PC-9 (cell line): Measurements from ENCODE around the gene ABCD2. TPM values are rescaled to one million over a fixed set of nuclear protein-coding genes. Genes with fewer than 3 reads are reported as not detected.
A peak's percentile ranks its signal among the peaks of the same experiment; 100 is the strongest.

Experiments used
- BruUV-seq: library from RNA; stranded (reverse); fragments of 400-500 nt; replicated peaks from 2 replicates; lab custom pipeline; 2021; lab: Mats Ljungman, UMichigan
- CTCF ChIA-PET: fragments of 300-600 bp; sonication (Branson Sonifier 250); formaldehyde crosslinking; loops from one replicate; lab custom pipeline; 2022; ENCODE audit warnings: antibody characterized with exemption; lab: Charles Lee
- POLR2A ChIA-PET: fragments of 300-600 bp; sonication (Branson Sonifier 250); formaldehyde crosslinking; loops from one replicate; lab custom pipeline; 2022; ENCODE audit warnings: antibody characterized with exemption; ENCODE audit not compliant: unreplicated experiment; lab: Charles Lee
- DNase-seq, 2 experiments: peaks; one replicate each; pipeline versions ENCODE4 v3.0.0 to v3.0.0-alpha.2; 2015 to 2022; ENCODE audit warnings: mixed read lengths in 1 of 2
- H2AFZ ChIP-seq: fragments of 200-600 bp; sonication (generic); 2 replicates; pipeline ENCODE4 v1.8.1; 2017; ENCODE audit warnings: antibody characterized with exemption
- H3F3A ChIP-seq: fragments of 200-600 bp; sonication (generic); 2 replicates; pipeline ENCODE4 v1.8.1; 2017; ENCODE audit warnings: antibody characterized with exemption, mild to moderate bottlenecking, low read depth; ENCODE audit not compliant: insufficient read depth
- H3K27ac ChIP-seq: fragments of 200-600 bp; sonication (generic); 2 replicates; pipeline ENCODE4 v1.6.1; 2016; ENCODE audit warnings: mixed run types
- H3K27me3 ChIP-seq: fragments of 200-600 bp; sonication (generic); 2 replicates; pipeline ENCODE4 v1.6.1; 2016; ENCODE audit warnings: low read depth, mixed run types; ENCODE audit not compliant: insufficient read depth
- H3K36me3 ChIP-seq: fragments of 200-600 bp; sonication (generic); 2 replicates; pipeline ENCODE4 v1.6.1; 2016; ENCODE audit warnings: low read depth, mixed run types
- H3K4me1 ChIP-seq: fragments of 200-600 bp; sonication (generic); replicated peaks from 2 replicates; pipeline ENCODE4 v1.6.1; 2016; ENCODE audit warnings: mixed run types; ENCODE audit not compliant: insufficient read depth
- H3K4me2 ChIP-seq: fragments of 200-600 bp; sonication (generic); 2 replicates; pipeline ENCODE4 v1.6.1; 2017; ENCODE audit warnings: mixed run types
- H3K4me3 ChIP-seq: fragments of 200-600 bp; sonication (generic); 2 replicates; pipeline ENCODE4 v1.6.1; 2016; ENCODE audit warnings: mixed run types
- H3K79me2 ChIP-seq: fragments of 200-600 bp; sonication (generic); 2 replicates; pipeline ENCODE4 v1.6.1; 2017; ENCODE audit warnings: low read depth, mixed run types
- H3K9me2 ChIP-seq: fragments of 200-600 bp; sonication (generic); 2 replicates; pipeline ENCODE4 v1.8.1; 2017; ENCODE audit warnings: mild to moderate bottlenecking; ENCODE audit not compliant: insufficient read depth
- H3K9me3 ChIP-seq: fragments of 200-600 bp; sonication (generic); 2 replicates; pipeline ENCODE4 v1.8.1; 2016; ENCODE audit warnings: low read depth; ENCODE audit not compliant: insufficient read depth
- H4K20me1 ChIP-seq: fragments of 200-600 bp; sonication (generic); 2 replicates; pipeline ENCODE4 v1.8.1; 2017; ENCODE audit not compliant: insufficient read depth
- EZH2 ChIP-seq: fragments of 200-600 bp; sonication (generic); IDR thresholded peaks from 2 replicates; pipeline ENCODE4 v1.8.0; 2017; ENCODE audit warnings: antibody characterized with exemption, low read depth
- intact Hi-C: fragments of 100-400 bp; cut with micrococcal nuclease; formaldehyde crosslinking; loops from one replicate; pipeline ENCODE4 v1.10.0; 2022; ENCODE audit not compliant: unreplicated experiment
- total RNA-seq: library from RNA; stranded (reverse); gene quantifications from 2 replicates; pipeline ENCODE4 v1.2.3, GENCODE V29; 2021
- TF ChIP-seq, protein P1 (sequence below): fragments of 200-600 bp; sonication (generic); conservative IDR thresholded peaks from 2 replicates; pipeline ENCODE4 v1.6.1; 2017; ENCODE audit warnings: mixed run types, antibody characterized with exemption, mild to moderate bottlenecking, moderate library complexity

ABCD2 gene
- total RNA-seq, 1 experiment from 2014 or later = not detected

DNA sequence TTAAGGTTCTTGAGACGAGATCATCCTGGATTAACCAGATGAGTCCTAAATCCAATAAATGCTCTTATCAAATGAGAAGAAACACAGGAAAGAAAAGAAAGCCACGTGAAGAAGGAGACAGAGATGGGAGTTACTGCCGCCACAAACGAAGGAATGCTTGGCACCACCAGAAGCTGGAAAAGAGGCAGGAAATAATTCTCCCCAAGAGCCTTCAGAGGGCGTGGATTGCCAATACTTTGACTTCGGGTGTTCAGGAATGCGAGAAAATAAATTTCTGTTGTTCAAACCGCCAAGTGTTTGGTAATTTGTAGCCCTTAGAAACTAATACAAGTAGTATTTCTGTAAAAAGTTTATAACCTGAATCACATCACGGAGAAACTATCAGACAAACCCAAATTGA, 31.3 kb downstream of the ABCD2 start:
- Histone ChIP-seq H3K4me1 (no peaks in the 10 kb centered on the region), H3F3A (no peaks in the 10 kb centered on the region), H3K27me3 (no peaks in the 10 kb centered on the region), H2AFZ (no peak overlapping the region), H3K4me3 (no peak overlapping the region), H3K79me2 (no peaks in the 10 kb centered on the region), H3K27ac (no peak overlapping the region), H3K36me3 (no peaks in the 10 kb centered on the region), H3K4me2 (no peak overlapping the region), H3K9me2 (peaks cover 4% of the 10 kb centered on the region; the same call in 1 of the 2 replicates), H4K20me1 (no peaks in the 10 kb centered on the region), H3K9me3 (no peaks in the 10 kb centered on the region; the same call in 1 of the 2 replicates)
- DNase-seq = no peak
- TF ChIP-seq, protein P1, sequence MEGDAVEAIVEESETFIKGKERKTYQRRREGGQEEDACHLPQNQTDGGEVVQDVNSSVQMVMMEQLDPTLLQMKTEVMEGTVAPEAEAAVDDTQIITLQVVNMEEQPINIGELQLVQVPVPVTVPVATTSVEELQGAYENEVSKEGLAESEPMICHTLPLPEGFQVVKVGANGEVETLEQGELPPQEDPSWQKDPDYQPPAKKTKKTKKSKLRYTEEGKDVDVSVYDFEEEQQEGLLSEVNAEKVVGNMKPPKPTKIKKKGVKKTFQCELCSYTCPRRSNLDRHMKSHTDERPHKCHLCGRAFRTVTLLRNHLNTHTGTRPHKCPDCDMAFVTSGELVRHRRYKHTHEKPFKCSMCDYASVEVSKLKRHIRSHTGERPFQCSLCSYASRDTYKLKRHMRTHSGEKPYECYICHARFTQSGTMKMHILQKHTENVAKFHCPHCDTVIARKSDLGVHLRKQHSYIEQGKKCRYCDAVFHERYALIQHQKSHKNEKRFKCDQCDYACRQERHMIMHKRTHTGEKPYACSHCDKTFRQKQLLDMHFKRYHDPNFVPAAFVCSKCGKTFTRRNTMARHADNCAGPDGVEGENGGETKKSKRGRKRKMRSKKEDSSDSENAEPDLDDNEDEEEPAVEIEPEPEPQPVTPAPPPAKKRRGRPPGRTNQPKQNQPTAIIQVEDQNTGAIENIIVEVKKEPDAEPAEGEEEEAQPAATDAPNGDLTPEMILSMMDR = no peak
- TF ChIP-seq EZH2 = no peak
- POLR2A ChIA-PET = no interaction called here
- no TSS peak for BruUV-seq
- CTCF ChIA-PET = no interaction called here
- intact Hi-C loops = loop anchor here (10.0 kb wide), 2 partner anchors 106 to 144 kb away; partner anchors contain the start of gene KIF21A

GRCh38 chr12:39587225-39587624, 32.4 kb downstream of the ABCD2 start:
- Histone ChIP-seq H3K9me3 (peaks cover 4% of the 10 kb centered on the region), H3K4me3 (no peak overlapping the region), H3K4me2 (no peak overlapping the region), H3K79me2 (no peaks in the 10 kb centered on the region), H3F3A (no peaks in the 10 kb centered on the region), H3K9me2 (peaks cover 4% of the 10 kb centered on the region; the same call in 1 of the 2 replicates), H4K20me1 (no peaks in the 10 kb centered on the region), H2AFZ (no peak overlapping the region), H3K4me1 (peaks cover 1% of the 10 kb centered on the region), H3K27me3 (no peaks in the 10 kb centered on the region), H3K27ac (no peak overlapping the region), H3K36me3 (no peaks in the 10 kb centered on the region)
- no TSS peak for BruUV-seq
- ChIA-PET CTCF (no interaction called here), POLR2A (no interaction called here)
- DNase-seq = no peak
- intact Hi-C loops = loop anchor here (10.0 kb wide), 2 partner anchors 108 to 142 kb away; partner anchors contain the start of gene KIF21A
- TF ChIP-seq, protein P1 = peak; percentile 34
- TF ChIP-seq EZH2 = no peak

DNA sequence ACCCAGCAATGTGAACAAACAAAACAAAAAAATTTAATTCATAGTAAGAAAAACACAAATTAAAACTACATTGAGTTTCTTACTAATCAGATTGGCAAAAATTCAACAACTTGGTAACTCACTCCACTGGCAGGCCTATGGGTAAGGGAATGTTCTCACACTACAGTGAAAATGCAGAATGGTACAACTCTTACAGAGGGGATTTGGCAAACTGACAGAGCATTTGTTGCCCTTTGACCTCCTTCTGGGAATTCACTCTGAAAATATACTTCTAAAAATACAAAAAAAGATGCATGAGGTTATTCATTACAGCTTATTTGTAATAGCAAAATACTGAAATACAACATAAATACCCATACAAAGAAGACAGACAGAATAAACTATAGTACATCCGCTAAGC, 32.8 kb downstream of the ABCD2 start:
- Histone ChIP-seq H3K9me3 (peaks cover 5% of the 10 kb centered on the region), H2AFZ (no peak overlapping the region), H3K9me2 (peaks cover 4% of the 10 kb centered on the region; the same call in 1 of the 2 replicates), H3K4me1 (peaks cover 6% of the 10 kb centered on the region), H4K20me1 (no peaks in the 10 kb centered on the region), H3F3A (peaks cover 4% of the 10 kb centered on the region; the same call in 1 of the 2 replicates), H3K27ac (no peak overlapping the region), H3K4me2 (no peak overlapping the region), H3K4me3 (no peak overlapping the region), H3K27me3 (no peaks in the 10 kb centered on the region), H3K36me3 (no peaks in the 10 kb centered on the region), H3K79me2 (no peaks in the 10 kb centered on the region)
- no peak for DNase-seq
- no TSS peak for BruUV-seq
- ChIA-PET POLR2A (no interaction called here), CTCF (no interaction called here)
- no peak for TF ChIP-seq EZH2
- TF ChIP-seq, protein P1 = no peak
- intact Hi-C loops = loop anchor here (10.0 kb wide), 2 partner anchors 108 to 142 kb away; partner anchors contain the start of gene KIF21A
